Measurements from ENCODE around the gene OR2M4. TPM values are rescaled to one million over a fixed set of nuclear protein-coding genes. Genes with fewer than 3 reads are reported as not detected.

The OR2M4 gene, protein sequence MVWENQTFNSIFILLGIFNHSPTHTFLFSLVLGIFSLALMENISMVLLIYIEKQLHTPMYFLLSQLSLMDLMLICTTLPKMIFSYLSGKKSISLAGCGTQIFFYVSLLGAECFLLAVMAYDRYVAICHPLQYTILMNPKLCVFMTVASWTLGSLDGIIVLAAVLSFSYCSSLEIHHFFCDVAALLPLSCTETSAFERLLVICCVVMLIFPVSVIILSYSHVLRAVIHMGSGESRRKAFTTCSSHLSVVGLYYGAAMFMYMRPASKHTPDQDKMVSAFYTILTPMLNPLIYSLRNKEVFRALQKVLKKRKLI
- not detected in 2 replicates for total RNA-seq
- not detected in 2 replicates for polyA plus RNA-seq
- polyA plus RNA-seq (2011; cell fraction: cytosol; rRNA removed) = not detected in 2 replicates
- polyA plus RNA-seq (2011; cell fraction: nucleus; rRNA removed) = not detected in 2 replicates
- not detected in 2 replicates for polyA plus RNA-seq (2012)
- polyA minus RNA-seq = not detected in 2 replicates
- polyA minus RNA-seq (2011; cell fraction: cytosol; rRNA and poly(A)+ RNA removed) = not detected
- polyA minus RNA-seq (2011; cell fraction: nucleus; rRNA and poly(A)+ RNA removed) = not detected in 2 replicates
- not detected for Bru-seq, nascent RNA
- not detected for BruChase-seq, experiment 1, labeled RNA remaining after a 6-hour chase
- BruChase-seq, experiment 2, labeled RNA remaining after a 2-hour chase = not detected
- long read RNA-seq = 0 reads

- FAIRE-seq (no peak), DNase-seq (ENCODE audit: low read depth, low spot score) (no peak)
- Histone ChIP-seq H3K27me3 (ENCODE audit: control insufficient read depth in 2 of 2, insufficient read depth in 2 of 2, low read length in 2 of 2) (no peaks in the 10 kb centered on the region), H3K9ac (replicated peaks; ENCODE audit: extremely low read depth, insufficient read depth, low read length) (no peak within 1 kb of the TSS), H2AFZ (ENCODE audit: low read depth, low read length) (no peak within 1 kb of the TSS), H3K27ac (ENCODE audit: insufficient read depth, low read depth, low read length) (no peak within 1 kb of the TSS), H3K36me3 (ENCODE audit: control insufficient read depth in 2 of 2, extremely low read depth in 1 of 2, insufficient read depth in 2 of 2, low read length in 2 of 2) (no peaks in the 10 kb centered on the region), H3K79me2 (ENCODE audit: control insufficient read depth, insufficient read depth, low read length) (no peaks in the 10 kb centered on the region), H3K4me2 (ENCODE audit: insufficient read depth, low read length) (no peak within 1 kb of the TSS), H3K9me3 (replicated peaks; ENCODE audit: control insufficient read depth, insufficient read depth, low read length) (peaks cover 2% of the 10 kb centered on the region), H3K4me1 (ENCODE audit: control insufficient read depth, extremely low read depth, insufficient read depth, low read length) (no peaks in the 10 kb centered on the region), H3K4me3 (replicated peaks in 1 of 3; ENCODE audit: insufficient read depth in 1 of 3, low read depth in 1 of 3, low read length in 3 of 3) (no peak within 1 kb of the TSS), H3K9me1 (replicated peaks; ENCODE audit: control insufficient read depth, extremely low read depth, insufficient read depth, low read length) (no peaks in the 10 kb centered on the region), H4K20me1 (replicated peaks; ENCODE audit: control insufficient read depth, extremely low read depth, insufficient read depth, low read length) (no peaks in the 10 kb centered on the region)
- no TSS peak for BruUV-seq (replicated peaks)
- dilution Hi-C loops (cut with MboI; ENCODE audit: extremely low pct_ligation_motif_present, low sequenced_read_pairs) = no loop called here
- no peak for TF ChIP-seq MYC (IDR thresholded peaks at IDR 0.05; ENCODE audit: low read depth, low read length)
- TF ChIP-seq, protein P1, sequence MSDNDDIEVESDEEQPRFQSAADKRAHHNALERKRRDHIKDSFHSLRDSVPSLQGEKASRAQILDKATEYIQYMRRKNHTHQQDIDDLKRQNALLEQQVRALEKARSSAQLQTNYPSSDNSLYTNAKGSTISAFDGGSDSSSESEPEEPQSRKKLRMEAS (IDR thresholded peaks at IDR 0.05; ENCODE audit: insufficient read depth, insufficient read length) = no peak
- TF ChIP-seq, protein P2, sequence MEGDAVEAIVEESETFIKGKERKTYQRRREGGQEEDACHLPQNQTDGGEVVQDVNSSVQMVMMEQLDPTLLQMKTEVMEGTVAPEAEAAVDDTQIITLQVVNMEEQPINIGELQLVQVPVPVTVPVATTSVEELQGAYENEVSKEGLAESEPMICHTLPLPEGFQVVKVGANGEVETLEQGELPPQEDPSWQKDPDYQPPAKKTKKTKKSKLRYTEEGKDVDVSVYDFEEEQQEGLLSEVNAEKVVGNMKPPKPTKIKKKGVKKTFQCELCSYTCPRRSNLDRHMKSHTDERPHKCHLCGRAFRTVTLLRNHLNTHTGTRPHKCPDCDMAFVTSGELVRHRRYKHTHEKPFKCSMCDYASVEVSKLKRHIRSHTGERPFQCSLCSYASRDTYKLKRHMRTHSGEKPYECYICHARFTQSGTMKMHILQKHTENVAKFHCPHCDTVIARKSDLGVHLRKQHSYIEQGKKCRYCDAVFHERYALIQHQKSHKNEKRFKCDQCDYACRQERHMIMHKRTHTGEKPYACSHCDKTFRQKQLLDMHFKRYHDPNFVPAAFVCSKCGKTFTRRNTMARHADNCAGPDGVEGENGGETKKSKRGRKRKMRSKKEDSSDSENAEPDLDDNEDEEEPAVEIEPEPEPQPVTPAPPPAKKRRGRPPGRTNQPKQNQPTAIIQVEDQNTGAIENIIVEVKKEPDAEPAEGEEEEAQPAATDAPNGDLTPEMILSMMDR (IDR thresholded peaks at IDR 0.05; ENCODE audit: extremely low read depth in 1 of 2, insufficient read depth in 1 of 2, low read depth in 1 of 2, low read length in 2 of 2) = no peak
- TF ChIP-seq EZH2 (IDR thresholded peaks at IDR 0.05; ENCODE audit: borderline replicate concordance, low read depth, low read length, severe bottlenecking) = no peak
- TF ChIP-seq JUN (IDR thresholded peaks at IDR 0.05; ENCODE audit: borderline replicate concordance, insufficient read depth, insufficient read length, low read depth) = no peak
- TF ChIP-seq POLR2AphosphoS5 (IDR thresholded peaks at IDR 0.05; ENCODE audit: insufficient read depth, low read depth, low read length) = no peak
- no peak for TF ChIP-seq FOS (IDR thresholded peaks at IDR 0.05; ENCODE audit: borderline replicate concordance, insufficient read depth, low read length)
- TF ChIP-seq GATA2 (IDR thresholded peaks at IDR 0.05; ENCODE audit: insufficient read depth, insufficient read length, low read depth, low read length) = no peak
- no peak for TF ChIP-seq POLR2A (IDR thresholded peaks at IDR 0.05; ENCODE audit: low read depth, low read length)
- ChIA-PET CTCF (no interaction called here), POLR2A (no interaction called here)
- intact Hi-C loops (cut with micrococcal nuclease) = no loop called here
Measured at GRCh38 chr1:248231117-248231516, at the start of gene OR2M4. Gene OR2M4 (plus strand): TSS chr1:248231417. CDS start chr1:248238929, 7,512 bp downstream.

Measured in endothelial cell of umbilical vein (primary cell).